ENCODE results near the gene CCDC7.
"Not testable (repeated sequence)": the region's sequence is repeated elsewhere in the genome, so short reads cannot be mapped to it uniquely, and the experiment has no call there.

The CCDC7 gene

GRCh38 chr10:32738958-32739357, 293.0 kb downstream of the CCDC7 start:
- no peak for DNase-seq

- no peak for DNase-seq
These were observed 298.4 kb downstream of the CCDC7 start for GRCh38 chr10:32744321-32744720.

GRCh38 chr10:32746869-32747268, 300.9 kb downstream of the CCDC7 start:
- no peak for DNase-seq

GRCh38 chr10:32751582-32751981, 305.6 kb downstream of the CCDC7 start:
- no peak for DNase-seq

- DNase-seq, result not testable (repeated sequence)
These were observed 309.0 kb downstream of the CCDC7 start for GRCh38 chr10:32754900-32755299.

GRCh38 chr10:32771217-32771616, 325.3 kb downstream of the CCDC7 start:
- DNase-seq, result no peak

GRCh38 chr10:32773105-32773504, 327.2 kb downstream of the CCDC7 start:
- DNase-seq, result no peak

GRCh38 chr10:32786968-32787367, 341.0 kb downstream of the CCDC7 start:
- no peak for DNase-seq

GRCh38 chr10:32787690-32788284, 341.8 kb downstream of the CCDC7 start:
- DNase-seq, result no peak

GRCh38 chr10:32788359-32788758, 342.4 kb downstream of the CCDC7 start:
- DNase-seq, result no peak

GRCh38 chr10:32790483-32790882, 344.5 kb downstream of the CCDC7 start:
- no peak for DNase-seq

GRCh38 chr10:32793033-32793432, 347.1 kb downstream of the CCDC7 start:
- no peak for DNase-seq

- peak; percentile 41 for DNase-seq
These were observed 349.8 kb downstream of the CCDC7 start for GRCh38 chr10:32795598-32796183.

- DNase-seq, result not testable (repeated sequence)
These were observed 351.5 kb downstream of the CCDC7 start for GRCh38 chr10:32797393-32797792.

GRCh38 chr10:32846974-32847373, 401.0 kb downstream of the CCDC7 start:
- DNase-seq, result no peak

GRCh38 chr10:32851301-32851700, 405.4 kb downstream of the CCDC7 start:
- DNase-seq, result no peak

GRCh38 chr10:32854435-32854834, 408.5 kb downstream of the CCDC7 start:
- no peak for DNase-seq

- DNase-seq, result no peak
These were observed 419.2 kb downstream of the CCDC7 start for GRCh38 chr10:32865170-32865569.

GRCh38 chr10:32877915-32878314, 432.0 kb downstream of the CCDC7 start:
- no peak for DNase-seq

- no peak for DNase-seq
These were observed 432.7 kb downstream of the CCDC7 start for GRCh38 chr10:32878646-32879045.

GRCh38 chr10:32882076-32882475, 436.1 kb downstream of the CCDC7 start:
- DNase-seq, result no peak

- DNase-seq, result no peak
These were observed 441.5 kb downstream of the CCDC7 start for GRCh38 chr10:32887481-32887880.

GRCh38 chr10:32888161-32888927, 442.4 kb downstream of the CCDC7 start:
- no peak for DNase-seq

- no peak for DNase-seq
These were observed 443.8 kb downstream of the CCDC7 start for GRCh38 chr10:32889631-32890212.
